GM18907 (cell line): ENCODE measurements around the gene NFAM1.

ENCODE experiments used
- ATAC-seq: cut with Tn5 transposase; IDR thresholded peaks from one replicate; pipeline ENCODE4 v1.9.1; 2021; ENCODE audit warnings: mild to moderate bottlenecking, moderate library complexity; ENCODE audit not compliant: unreplicated experiment

Gene NFAM1

DNA sequence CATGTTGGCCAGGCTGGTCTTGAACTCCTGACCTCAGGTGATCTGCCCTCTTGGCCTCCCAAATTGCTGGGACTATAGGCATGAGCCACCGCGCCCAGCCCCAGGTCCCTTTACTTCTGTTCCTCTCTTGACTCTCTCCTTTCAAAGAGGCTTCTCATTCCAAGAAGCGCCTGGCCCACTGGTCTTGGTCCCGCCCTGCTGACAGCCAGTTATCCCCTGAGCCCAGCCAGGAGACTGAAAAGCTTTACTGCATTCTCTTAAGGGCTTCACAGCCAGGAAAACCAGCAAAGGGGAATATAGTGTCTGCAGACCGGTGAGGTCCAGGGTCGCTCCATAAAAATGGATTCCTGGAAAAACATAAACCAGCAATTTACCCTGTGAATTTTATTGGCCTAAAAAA is 68.3 kb downstream of the NFAM1 start:
- no peak for ATAC-seq

DNA sequence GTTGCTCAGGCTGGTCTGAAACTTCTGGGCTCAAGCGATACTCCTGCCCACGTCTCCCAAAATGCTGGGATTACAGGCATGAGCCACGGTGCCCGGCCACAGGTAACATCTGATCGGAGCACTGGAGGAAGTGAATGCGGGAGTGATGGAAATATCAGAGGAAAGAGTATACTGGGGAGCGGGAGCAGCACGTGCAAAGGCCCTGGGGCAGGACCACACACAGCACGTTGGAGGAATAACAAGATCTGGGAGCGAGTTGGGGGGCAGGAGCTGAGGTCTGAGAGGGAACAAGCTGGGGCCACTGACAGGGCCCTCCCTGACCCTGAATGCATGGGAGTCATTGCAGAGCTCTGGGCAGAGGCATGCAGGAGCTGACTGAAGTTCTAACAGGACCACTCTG is 70.7 kb downstream of the NFAM1 start:
- no peak for ATAC-seq

- ATAC-seq: no peak
Observed at GRCh38 chr22:42360348-42360747, 71.9 kb downstream of the NFAM1 start.

GRCh38 chr22:42358643-42359558 is 73.3 kb downstream of the NFAM1 start:
- ATAC-seq: no peak

GRCh38 chr22:42357634-42358296 is 74.4 kb downstream of the NFAM1 start:
- no peak for ATAC-seq

DNA sequence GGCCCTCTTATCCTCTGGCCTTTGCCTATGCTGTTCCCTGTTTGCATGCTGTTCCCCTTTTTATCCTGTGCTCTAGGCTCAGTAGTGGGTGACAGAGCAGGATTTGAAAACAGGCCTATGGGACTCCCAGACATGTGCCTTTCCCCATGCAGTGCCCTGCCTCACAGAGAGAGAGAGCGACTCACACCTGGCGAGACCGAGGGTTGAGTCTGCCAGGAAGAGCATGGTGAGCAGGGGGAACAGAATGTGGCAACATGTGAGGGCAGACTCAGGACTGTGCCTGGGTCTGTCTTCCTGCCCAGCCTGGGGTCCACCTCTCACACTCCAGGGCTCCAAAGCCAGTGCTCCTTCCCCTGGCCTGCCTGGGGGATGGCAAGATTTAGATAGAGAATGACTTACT is 75.0 kb downstream of the NFAM1 start:
- no peak for ATAC-seq

DNA sequence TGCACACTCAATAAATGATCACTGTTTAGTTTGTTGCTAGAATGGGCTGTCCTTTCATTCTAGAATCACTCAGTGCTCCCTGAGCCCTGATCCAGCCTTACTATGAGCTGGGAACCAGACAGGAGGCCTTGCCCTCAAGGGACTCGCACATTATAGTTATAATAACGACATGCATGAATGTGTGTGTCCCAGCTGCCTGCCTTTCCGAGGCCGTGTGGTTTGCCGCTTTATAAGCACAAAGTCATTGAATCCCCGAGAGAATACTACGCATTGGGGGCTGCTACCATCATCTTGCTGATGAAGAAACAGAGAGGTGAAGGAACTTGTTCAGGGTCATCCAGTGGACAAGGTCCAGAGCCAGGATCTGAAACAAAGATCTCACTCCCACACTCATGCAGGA is 75.7 kb downstream of the NFAM1 start:
- no peak for ATAC-seq

- no peak for ATAC-seq
Observed at GRCh38 chr22:42353883-42354727, 78.1 kb downstream of the NFAM1 start.

DNA sequence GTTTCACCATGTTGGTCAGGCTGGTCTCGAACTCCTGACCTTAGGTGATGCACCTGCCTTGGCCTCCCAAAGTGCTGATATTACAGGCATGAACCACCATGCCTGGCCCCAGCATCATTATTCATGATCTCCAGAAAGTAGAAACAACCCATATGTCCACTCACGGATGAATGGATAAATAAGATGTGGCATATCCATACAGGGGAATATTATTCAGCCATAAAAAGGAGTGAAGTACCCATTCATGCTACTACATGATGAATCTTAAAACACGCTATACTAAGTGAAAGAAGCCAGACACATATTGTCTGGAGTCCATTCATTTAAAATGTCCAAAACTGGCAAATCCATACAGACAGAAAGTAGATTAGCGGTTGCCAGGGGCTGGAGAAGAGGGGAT is 81.8 kb downstream of the NFAM1 start:
- no peak for ATAC-seq

- no peak for ATAC-seq
Observed at GRCh38 chr22:42347281-42347824, 84.8 kb downstream of the NFAM1 start.

GRCh38 chr22:42346722-42347121 is 85.5 kb downstream of the NFAM1 start:
- ATAC-seq: no peak

DNA sequence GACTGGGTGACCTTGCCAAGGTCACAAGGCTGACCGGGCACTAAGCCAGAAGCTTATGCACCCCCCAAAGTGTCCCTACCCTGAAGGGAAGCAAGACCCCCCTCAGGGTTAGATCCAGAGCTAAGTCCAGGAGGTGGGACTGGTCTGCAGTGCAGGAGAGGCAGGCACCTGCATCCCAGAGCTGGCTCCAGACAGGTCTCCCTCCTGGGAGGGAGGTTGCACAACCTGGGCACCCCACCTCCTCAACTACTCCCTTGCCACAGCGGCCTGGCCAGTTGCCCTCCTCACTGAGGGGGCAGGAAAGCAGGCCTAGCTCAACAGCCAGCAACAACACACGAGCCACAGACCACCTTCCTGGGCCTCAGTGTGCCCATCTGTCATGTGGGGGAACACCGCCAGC is 86.7 kb downstream of the NFAM1 start:
- no peak for ATAC-seq

DNA sequence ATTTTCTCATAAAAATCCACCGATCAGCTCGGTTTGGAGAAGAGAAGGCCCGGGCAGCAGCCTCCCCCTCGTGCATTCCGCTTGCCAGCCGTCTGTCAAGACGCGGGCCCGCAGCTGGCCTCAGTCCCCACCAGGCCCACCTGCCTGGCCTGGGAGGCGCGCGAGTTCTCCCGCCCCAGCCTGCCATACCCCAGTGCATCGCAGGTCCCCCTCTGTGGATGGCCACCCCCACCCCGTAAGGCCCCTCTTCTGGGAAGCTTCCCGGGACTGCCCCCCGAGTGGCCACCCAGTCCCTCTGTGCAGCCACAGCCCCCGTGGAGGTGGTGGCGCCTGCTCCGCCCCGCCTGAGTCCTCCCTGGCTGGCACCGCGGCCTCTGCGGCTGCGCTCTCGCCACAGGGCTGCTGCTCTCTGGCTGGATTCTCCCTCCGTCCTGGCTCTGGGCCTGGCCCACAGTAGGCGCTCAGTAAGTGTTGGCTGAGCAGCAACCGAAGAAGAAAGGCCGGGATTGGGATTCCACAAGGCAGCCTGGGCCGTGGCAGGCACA is 87.8 kb downstream of the NFAM1 start:
- no peak for ATAC-seq

- no peak for ATAC-seq
Observed at GRCh38 chr22:42343531-42344081, 88.6 kb downstream of the NFAM1 start.

DNA sequence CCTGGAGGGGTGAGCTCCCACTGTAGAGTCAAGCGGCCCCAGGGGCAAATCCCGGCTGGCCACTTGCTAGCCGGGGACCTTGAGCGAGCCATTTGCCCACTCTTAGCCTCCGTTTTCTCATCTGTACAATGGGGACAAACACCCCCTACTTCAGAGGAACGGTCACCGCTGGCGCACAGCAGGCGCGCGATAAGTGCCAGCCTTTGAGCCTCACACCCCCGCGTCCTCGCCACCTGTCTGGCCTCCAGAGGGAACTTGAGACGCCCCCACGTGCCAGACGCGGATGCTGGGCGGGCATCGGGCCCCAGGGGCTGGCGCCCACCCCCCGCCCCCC is 89.1 kb downstream of the NFAM1 start:
- ATAC-seq: no peak

DNA sequence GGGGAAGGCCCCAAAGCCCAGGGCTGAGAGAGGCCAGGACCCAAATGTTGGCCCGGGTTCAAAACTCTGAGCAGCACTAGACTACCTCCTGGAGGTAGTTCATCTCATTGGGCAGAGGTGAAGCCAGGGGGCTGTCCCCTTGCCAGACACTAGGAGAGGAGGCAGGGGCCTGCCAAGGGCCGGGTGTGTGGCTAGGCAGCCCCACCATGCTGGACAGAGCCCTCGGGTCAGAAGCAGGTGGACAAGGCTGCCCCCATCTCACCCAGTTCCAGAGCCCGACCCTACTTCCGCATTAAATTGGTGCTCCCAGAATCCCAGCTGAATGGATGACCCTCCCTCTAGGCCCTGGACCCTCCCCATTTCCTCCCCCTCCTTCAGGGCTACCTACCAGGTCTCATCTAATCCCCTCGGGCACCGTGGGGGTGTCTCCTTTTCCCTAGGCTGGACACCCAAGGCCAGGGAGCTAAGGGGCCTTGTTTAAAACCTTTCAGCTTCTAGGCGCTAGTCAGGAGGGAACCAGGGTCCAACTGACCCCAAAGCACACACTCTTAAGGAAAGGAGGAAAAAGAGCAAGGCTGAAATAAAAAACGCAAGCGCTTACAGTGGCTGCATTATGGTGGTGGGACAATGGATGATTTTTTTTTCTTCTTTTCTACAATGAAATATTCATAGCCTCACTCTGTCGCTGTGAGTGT is 89.6 kb downstream of the NFAM1 start:
- ATAC-seq: no peak

GRCh38 chr22:42341779-42342178 is 90.4 kb downstream of the NFAM1 start:
- no peak for ATAC-seq

DNA sequence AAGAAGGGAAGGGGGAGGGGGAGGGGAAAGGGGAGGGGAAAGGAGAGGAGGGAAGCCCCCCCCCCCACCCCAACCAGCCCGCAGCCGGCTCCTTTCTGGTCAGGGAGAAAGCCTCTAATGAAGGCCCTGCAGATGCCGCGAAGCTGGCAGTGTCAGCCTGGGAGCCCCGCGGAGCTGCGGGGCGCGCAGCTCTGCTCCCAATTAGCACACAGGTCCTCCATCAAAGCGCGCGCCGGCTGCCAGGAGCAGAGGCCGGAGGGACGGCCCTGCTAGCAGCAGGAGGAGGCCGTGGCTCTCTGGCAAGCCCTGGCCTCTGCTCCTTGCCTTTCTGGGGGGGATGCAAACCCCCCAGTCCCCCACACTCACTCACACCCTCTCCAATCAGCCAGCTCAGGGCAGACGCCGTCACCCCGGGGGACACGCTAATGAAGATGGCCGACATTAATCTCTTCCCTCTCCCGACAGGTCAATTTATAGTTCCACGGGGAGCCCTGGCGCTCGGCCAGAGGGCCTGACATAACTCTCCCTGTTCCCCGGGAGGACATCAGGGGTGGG is 91.3 kb downstream of the NFAM1 start:
- no peak for ATAC-seq

- no peak for ATAC-seq
Observed at GRCh38 chr22:42340150-42340549, 92.1 kb downstream of the NFAM1 start.

GRCh38 chr22:42338479-42338878 is 93.7 kb downstream of the NFAM1 start:
- ATAC-seq: no peak
